GM13976 (cell line): ENCODE data around the gene POLR1A.

Experiments
- DNase-seq: peaks from one replicate; pipeline ENCODE4 v3.0.0; 2012; ENCODE audit warnings: low spot score
- in situ Hi-C: fragments of 300-500 bp; cut with MboI; formaldehyde crosslinking; loops from one replicate; pipeline ENCODE4 v1.12.0; 2022; ENCODE audit warnings: low sequenced_read_pairs, mixed read lengths, inconsistent platforms; ENCODE audit not compliant: unreplicated experiment
- TF ChIP-seq, protein P1 (sequence below): IDR thresholded peaks from 2 replicates; pipeline ENCODE4 v1.5.1; 2012; ENCODE audit warnings: borderline replicate concordance, mild to moderate bottlenecking; ENCODE audit not compliant: insufficient read depth; ENCODE audit errors: extremely low read depth, missing control alignments, control extremely low read depth

POLR1A gene

DNA sequence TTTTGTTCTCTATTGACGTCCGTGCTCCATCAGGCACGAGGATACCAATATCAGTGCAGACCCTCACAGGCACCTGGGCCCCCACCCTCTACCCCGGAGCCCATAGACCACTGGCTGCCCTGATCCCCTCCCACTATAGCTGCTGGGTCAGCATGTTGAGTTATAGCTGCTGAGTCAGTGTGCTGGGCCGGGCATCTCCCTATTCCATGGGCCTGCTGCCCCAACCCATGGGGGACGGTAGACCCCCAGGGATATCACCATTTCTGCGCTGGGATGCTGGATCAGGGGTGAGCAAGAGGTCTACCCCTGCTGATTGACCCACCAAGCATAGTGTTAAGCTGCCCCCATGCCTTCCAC, 116.8 kb downstream of the POLR1A start:
- no peak for DNase-seq
- TF ChIP-seq, protein P1, sequence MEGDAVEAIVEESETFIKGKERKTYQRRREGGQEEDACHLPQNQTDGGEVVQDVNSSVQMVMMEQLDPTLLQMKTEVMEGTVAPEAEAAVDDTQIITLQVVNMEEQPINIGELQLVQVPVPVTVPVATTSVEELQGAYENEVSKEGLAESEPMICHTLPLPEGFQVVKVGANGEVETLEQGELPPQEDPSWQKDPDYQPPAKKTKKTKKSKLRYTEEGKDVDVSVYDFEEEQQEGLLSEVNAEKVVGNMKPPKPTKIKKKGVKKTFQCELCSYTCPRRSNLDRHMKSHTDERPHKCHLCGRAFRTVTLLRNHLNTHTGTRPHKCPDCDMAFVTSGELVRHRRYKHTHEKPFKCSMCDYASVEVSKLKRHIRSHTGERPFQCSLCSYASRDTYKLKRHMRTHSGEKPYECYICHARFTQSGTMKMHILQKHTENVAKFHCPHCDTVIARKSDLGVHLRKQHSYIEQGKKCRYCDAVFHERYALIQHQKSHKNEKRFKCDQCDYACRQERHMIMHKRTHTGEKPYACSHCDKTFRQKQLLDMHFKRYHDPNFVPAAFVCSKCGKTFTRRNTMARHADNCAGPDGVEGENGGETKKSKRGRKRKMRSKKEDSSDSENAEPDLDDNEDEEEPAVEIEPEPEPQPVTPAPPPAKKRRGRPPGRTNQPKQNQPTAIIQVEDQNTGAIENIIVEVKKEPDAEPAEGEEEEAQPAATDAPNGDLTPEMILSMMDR = no peak
- in situ Hi-C loops = no loop called here

DNA sequence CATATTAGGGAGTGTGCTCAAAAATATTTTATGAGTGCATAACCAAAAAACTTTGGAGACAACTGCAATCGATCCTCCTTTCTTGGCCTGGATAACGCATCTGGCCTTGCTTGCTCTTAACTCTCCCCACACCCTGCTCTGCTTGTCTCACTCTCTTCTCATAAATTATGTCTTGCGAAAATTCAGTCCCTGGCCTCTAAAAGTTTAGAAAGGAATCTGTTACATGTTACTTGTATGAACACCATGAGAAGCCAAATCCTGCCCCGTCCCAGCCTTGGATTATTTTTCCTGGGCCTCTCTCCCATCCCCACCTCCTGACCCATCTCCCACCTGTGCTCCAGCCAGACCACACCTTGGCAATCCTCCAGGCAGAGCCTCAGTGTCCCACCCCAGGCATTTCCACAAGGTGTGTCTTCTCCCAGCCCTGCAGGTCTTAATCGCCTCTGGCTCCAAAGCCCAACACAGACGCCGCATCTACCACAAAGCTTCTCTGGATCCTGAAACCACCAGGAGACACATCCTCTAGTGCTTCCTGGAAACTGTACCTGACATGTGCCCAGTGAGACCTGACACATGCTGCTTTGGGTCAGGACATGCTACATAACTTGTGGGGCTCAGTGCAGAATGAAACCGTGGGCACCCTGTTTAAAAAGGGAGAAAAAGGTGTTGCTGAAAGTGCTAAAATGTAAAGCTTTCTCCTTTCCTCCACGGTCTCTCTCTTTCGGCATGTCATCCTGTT, 117.3 kb downstream of the POLR1A start:
- no peak for DNase-seq
- in situ Hi-C loops = no loop called here
- TF ChIP-seq, protein P1 = no peak

- TF ChIP-seq, protein P1 = no peak
- in situ Hi-C loops = no loop called here
- no peak for DNase-seq
Measured at GRCh38 chr2:85987266-85988174, 118.2 kb downstream of the POLR1A start.

- no peak for DNase-seq
- TF ChIP-seq, protein P1 = no peak
- in situ Hi-C loops = no loop called here
Measured at GRCh38 chr2:85986121-85986520, 119.6 kb downstream of the POLR1A start.

GRCh38 chr2:85984788-85985187, 120.9 kb downstream of the POLR1A start:
- TF ChIP-seq, protein P1 = no peak
- DNase-seq = no peak
- in situ Hi-C loops = no loop called here

- in situ Hi-C loops = no loop called here
- no peak for DNase-seq
- TF ChIP-seq, protein P1 = no peak
Measured at GRCh38 chr2:85983766-85984165, 121.9 kb downstream of the POLR1A start.
